ENCODE measurements around the gene SSRP1. TPM values are rescaled to one million over a fixed set of nuclear protein-coding genes. Genes with fewer than 3 reads are reported as not detected.

SSRP1 gene
- total and polyA plus RNA-seq, 9 of the 15 experiments (the other 6 are each of a cell fraction or from before 2014, with no cell fraction given): 91.1 to 416 (median 245) TPM

DNA sequence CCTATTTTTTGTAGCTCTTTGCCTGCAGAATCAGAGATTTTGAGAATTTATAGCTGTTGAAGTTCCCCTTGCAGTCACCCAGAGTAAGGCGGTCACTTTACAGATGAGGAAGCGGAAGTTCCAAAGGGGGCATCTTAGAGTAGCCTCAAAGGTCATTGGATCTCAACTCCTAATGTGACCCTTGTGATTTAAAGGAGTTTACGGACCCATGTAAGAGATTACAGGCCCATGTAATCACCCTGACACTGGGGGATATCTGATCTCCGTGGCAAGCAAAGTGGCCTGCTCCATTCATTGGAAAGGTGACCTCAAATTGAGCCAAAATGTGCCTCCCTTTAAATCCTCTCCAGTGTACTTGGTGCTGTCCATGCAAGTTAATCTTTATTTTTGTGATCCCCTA is 18.2 kb upstream of the SSRP1 start (continued):
- TF ChIP-seq, protein P1, sequence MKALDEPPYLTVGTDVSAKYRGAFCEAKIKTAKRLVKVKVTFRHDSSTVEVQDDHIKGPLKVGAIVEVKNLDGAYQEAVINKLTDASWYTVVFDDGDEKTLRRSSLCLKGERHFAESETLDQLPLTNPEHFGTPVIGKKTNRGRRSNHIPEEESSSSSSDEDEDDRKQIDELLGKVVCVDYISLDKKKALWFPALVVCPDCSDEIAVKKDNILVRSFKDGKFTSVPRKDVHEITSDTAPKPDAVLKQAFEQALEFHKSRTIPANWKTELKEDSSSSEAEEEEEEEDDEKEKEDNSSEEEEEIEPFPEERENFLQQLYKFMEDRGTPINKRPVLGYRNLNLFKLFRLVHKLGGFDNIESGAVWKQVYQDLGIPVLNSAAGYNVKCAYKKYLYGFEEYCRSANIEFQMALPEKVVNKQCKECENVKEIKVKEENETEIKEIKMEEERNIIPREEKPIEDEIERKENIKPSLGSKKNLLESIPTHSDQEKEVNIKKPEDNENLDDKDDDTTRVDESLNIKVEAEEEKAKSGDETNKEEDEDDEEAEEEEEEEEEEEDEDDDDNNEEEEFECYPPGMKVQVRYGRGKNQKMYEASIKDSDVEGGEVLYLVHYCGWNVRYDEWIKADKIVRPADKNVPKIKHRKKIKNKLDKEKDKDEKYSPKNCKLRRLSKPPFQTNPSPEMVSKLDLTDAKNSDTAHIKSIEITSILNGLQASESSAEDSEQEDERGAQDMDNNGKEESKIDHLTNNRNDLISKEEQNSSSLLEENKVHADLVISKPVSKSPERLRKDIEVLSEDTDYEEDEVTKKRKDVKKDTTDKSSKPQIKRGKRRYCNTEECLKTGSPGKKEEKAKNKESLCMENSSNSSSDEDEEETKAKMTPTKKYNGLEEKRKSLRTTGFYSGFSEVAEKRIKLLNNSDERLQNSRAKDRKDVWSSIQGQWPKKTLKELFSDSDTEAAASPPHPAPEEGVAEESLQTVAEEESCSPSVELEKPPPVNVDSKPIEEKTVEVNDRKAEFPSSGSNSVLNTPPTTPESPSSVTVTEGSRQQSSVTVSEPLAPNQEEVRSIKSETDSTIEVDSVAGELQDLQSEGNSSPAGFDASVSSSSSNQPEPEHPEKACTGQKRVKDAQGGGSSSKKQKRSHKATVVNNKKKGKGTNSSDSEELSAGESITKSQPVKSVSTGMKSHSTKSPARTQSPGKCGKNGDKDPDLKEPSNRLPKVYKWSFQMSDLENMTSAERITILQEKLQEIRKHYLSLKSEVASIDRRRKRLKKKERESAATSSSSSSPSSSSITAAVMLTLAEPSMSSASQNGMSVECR (CRISPR knock-in tag; IDR thresholded peaks at IDR 0.05): no peak
- no peak for TF ChIP-seq NCOA2 (IDR thresholded peaks at IDR 0.05; ENCODE audit: partially characterized antibody in 2 of 2)
- no peak for TF ChIP-seq BRCA1 (IDR thresholded peaks at IDR 0.05)
- no peak for TF ChIP-seq BRCA1 (CRISPR knock-in tag; IDR thresholded peaks at IDR 0.05)
- no peak for TF ChIP-seq SRF (CRISPR knock-in tag; IDR thresholded peaks at IDR 0.05)
- no peak for TF ChIP-seq ELF4 (CRISPR knock-in tag; IDR thresholded peaks at IDR 0.05)
- TF ChIP-seq, protein P2, sequence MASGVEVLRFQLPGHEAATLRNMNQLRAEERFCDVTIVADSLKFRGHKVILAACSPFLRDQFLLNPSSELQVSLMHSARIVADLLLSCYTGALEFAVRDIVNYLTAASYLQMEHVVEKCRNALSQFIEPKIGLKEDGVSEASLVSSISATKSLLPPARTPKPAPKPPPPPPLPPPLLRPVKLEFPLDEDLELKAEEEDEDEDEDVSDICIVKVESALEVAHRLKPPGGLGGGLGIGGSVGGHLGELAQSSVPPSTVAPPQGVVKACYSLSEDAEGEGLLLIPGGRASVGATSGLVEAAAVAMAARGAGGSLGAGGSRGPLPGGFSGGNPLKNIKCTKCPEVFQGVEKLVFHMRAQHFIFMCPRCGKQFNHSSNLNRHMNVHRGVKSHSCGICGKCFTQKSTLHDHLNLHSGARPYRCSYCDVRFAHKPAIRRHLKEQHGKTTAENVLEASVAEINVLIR (CRISPR knock-in tag; IDR thresholded peaks at IDR 0.05): no peak
- TF ChIP-seq, protein P3, sequence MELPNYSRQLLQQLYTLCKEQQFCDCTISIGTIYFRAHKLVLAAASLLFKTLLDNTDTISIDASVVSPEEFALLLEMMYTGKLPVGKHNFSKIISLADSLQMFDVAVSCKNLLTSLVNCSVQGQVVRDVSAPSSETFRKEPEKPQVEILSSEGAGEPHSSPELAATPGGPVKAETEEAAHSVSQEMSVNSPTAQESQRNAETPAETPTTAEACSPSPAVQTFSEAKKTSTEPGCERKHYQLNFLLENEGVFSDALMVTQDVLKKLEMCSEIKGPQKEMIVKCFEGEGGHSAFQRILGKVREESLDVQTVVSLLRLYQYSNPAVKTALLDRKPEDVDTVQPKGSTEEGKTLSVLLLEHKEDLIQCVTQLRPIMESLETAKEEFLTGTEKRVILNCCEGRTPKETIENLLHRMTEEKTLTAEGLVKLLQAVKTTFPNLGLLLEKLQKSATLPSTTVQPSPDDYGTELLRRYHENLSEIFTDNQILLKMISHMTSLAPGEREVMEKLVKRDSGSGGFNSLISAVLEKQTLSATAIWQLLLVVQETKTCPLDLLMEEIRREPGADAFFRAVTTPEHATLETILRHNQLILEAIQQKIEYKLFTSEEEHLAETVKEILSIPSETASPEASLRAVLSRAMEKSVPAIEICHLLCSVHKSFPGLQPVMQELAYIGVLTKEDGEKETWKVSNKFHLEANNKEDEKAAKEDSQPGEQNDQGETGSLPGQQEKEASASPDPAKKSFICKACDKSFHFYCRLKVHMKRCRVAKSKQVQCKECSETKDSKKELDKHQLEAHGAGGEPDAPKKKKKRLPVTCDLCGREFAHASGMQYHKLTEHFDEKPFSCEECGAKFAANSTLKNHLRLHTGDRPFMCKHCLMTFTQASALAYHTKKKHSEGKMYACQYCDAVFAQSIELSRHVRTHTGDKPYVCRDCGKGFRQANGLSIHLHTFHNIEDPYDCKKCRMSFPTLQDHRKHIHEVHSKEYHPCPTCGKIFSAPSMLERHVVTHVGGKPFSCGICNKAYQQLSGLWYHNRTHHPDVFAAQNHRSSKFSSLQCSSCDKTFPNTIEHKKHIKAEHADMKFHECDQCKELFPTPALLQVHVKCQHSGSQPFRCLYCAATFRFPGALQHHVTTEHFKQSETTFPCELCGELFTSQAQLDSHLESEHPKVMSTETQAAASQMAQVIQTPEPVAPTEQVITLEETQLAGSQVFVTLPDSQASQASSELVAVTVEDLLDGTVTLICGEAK (IDR thresholded peaks at IDR 0.05): 0 out of 2 replicates have a peak, but pooled peaks have one; percentile 35
- TF ChIP-seq, protein P3 (CRISPR knock-in tag; IDR thresholded peaks at IDR 0.05): no peak
- no peak for TF ChIP-seq ZBTB17 (CRISPR knock-in tag; IDR thresholded peaks at IDR 0.05)
- no peak for TF ChIP-seq SP1 (CRISPR knock-in tag; IDR thresholded peaks at IDR 0.05)
- TF ChIP-seq CREB1 (IDR thresholded peaks at IDR 0.05): no peak
- no peak for TF ChIP-seq CREB1 (CRISPR knock-in tag; IDR thresholded peaks at IDR 0.05)
- TF ChIP-seq ZNF133 (CRISPR knock-in tag; IDR thresholded peaks at IDR 0.05): no peak

Data from K562 (cell line).